ENCODE measurements around the gene ST3GAL6.

DNA sequence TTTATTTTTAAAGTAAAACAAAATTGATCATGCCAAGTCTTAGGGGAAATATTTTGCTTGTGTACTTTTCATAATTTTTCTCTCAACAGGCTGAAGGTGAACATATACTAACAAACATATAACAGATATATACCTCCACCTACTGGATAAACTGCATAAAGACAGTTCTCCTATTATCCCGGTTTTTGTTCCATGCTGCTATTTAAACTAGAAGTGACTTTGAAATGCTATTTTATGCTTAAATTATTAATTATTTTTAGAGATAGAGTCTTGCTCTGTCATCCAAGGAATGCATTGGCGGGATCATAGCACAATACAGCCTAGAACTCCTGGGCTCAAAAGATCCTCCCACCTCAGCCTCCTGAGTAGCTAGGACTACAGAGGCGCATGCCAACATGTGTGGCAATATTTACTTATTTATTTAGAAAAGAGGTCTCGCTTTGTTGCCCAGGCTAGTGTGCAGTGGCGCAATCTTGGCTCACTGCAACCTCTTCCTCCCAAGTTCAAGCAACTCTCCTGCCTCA lies 49.8 kb downstream of the ST3GAL6 start:
- TF ChIP-seq, protein P1, sequence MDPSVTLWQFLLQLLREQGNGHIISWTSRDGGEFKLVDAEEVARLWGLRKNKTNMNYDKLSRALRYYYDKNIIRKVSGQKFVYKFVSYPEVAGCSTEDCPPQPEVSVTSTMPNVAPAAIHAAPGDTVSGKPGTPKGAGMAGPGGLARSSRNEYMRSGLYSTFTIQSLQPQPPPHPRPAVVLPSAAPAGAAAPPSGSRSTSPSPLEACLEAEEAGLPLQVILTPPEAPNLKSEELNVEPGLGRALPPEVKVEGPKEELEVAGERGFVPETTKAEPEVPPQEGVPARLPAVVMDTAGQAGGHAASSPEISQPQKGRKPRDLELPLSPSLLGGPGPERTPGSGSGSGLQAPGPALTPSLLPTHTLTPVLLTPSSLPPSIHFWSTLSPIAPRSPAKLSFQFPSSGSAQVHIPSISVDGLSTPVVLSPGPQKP (IDR thresholded peaks at IDR 0.05; ENCODE audit: borderline replicate concordance, low read depth, low read length), result no peak
- TF ChIP-seq, protein P2, sequence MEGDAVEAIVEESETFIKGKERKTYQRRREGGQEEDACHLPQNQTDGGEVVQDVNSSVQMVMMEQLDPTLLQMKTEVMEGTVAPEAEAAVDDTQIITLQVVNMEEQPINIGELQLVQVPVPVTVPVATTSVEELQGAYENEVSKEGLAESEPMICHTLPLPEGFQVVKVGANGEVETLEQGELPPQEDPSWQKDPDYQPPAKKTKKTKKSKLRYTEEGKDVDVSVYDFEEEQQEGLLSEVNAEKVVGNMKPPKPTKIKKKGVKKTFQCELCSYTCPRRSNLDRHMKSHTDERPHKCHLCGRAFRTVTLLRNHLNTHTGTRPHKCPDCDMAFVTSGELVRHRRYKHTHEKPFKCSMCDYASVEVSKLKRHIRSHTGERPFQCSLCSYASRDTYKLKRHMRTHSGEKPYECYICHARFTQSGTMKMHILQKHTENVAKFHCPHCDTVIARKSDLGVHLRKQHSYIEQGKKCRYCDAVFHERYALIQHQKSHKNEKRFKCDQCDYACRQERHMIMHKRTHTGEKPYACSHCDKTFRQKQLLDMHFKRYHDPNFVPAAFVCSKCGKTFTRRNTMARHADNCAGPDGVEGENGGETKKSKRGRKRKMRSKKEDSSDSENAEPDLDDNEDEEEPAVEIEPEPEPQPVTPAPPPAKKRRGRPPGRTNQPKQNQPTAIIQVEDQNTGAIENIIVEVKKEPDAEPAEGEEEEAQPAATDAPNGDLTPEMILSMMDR (conservative IDR thresholded peaks at IDR 0.05; ENCODE audit: low read depth, low read length), result peak; percentile 65
- no peak for TF ChIP-seq POLR2A (IDR thresholded peaks at IDR 0.05; ENCODE audit: low read depth, low read length)
- TF ChIP-seq RCOR1 (IDR thresholded peaks at IDR 0.05; ENCODE audit: insufficient replicate concordance, low read length), result no peak
- TF ChIP-seq RFX5 (IDR thresholded peaks at IDR 0.05; ENCODE audit: low read depth, low read length), result no peak
- TF ChIP-seq USF2 (IDR thresholded peaks at IDR 0.05; ENCODE audit: low read depth, low read length), result no peak
- no peak for TF ChIP-seq FOS (IDR thresholded peaks at IDR 0.05; ENCODE audit: low read depth, low read length)

Measured in IMR-90 (cell line).